ENCODE data around the gene IKBKG.
A peak's percentile ranks its signal among the peaks of the same experiment; 100 is the strongest.
"Not testable (repeated sequence)": the region's sequence is repeated elsewhere in the genome, so short reads cannot be mapped to it uniquely, and the experiment has no call there.

The IKBKG gene

DNA sequence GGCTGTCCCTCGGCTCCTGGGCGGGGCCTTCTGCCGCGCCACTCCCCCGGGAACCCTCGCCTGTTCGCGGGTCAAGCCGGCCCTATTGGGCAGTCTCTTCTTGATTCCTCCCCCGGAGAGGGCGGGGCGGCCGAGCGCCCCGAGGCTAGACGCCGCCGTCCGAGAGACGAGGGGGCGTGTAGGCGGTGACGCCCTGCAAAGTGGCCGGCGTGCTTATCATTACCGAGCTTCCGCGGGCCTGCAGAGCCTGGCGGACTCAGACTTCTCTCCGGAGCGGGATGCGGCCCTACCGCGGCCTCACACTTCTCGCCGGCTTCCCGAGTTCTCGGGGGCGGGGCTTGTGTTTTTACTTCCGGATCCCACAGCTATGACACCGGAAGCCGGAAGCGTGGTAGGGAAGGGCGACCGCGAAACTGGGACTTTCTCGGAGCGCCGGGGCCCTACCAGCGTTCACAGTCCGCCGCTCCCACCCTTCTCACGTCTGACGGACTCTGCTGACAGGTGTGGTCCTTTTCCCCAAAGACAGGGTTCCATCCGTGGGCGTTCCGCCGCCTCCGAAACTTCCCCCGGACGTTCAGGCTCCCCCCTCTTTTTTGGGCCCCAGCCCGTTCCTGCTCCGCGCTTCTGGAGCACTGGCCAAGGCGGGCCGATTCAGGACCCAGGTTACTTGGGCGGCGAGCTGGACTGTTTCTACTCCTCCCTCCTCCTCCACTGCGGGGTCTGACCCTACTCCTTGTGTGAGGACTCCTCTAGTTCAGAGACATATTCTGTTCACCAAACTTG lies at the start of gene IKBKG:
IKBKG (plus strand) TSS at position 376 of the 783 bp plus-strand sequence. CDS start 4,383 bp downstream, outside the sequence.
- peak; percentile 91 for DNase-seq (ENCODE audit: low spot score)

- DNase-seq (ENCODE audit: low spot score), result not testable (repeated sequence)
Measured at GRCh38 chrX:154501423-154501822, 46.0 kb upstream of the IKBKG start.

GRCh38 chrX:154502098-154502497 lies 45.3 kb upstream of the IKBKG start:
- no peak for DNase-seq (ENCODE audit: low spot score)

- DNase-seq (ENCODE audit: low spot score), result no peak
Measured at GRCh38 chrX:154502989-154503388, 44.4 kb upstream of the IKBKG start.

DNA sequence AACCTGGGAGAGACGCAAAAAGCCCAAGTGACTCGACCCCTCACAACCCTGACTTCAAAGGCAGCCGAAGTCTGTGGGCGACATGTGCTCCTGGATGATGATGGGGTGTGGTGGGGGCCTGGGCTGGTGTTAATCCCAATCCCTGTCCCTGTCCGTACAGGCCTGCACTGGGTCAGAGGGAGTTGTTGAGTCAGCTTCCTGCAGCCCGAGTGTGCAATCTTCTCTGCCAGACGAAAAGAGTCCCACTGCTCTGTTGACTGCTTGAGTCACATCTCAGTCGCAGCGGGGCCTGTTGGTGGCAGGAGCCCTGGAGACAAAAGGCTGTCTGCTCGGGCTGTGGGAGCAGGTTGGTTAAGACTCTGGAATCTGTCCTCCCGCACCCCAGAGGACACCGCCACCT lies 41.7 kb upstream of the IKBKG start:
- DNase-seq (ENCODE audit: low spot score), result no peak

DNA sequence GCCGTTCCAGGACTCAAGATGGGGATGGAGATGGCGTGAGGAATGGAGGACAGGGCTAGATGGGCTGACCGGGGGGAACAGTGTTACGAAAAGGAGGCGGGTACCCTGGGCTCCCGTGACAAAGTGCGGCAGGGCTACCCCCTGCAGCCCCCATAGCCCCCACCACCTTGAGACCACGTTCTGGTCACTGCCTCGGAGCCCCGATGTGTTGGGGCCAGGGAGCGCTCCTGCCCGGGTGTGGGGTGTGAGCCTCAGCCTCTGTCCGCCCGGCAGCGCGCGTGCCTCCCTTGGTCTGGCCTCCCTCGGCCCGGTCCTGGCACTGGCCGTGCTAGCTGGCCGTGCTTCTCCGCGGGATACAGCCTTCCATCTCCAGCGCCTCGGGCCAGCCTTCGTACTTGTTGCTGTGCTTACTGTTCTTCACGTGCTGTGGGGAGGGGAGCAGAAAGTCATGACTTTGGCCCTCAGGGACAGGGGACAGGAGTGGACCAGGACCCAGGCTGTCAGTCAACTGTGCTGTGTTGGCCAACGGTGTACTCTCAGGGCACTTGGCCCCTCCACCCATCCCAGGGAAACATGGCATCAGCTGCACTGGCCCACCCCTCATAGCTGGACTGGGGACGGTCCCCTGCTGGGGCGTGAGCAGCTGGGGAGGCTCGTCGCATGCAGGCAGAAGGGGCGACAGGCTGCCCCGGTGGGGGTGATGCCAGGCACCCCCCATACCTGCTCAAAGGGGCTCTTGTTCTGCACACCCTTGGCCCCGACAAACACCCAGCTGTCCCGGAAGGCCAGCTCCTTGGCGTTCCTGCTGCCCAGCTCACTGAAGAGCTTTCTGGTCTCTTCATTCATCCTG lies 40.7 kb upstream of the IKBKG start:
- DNase-seq (ENCODE audit: low spot score), result no peak

DNA sequence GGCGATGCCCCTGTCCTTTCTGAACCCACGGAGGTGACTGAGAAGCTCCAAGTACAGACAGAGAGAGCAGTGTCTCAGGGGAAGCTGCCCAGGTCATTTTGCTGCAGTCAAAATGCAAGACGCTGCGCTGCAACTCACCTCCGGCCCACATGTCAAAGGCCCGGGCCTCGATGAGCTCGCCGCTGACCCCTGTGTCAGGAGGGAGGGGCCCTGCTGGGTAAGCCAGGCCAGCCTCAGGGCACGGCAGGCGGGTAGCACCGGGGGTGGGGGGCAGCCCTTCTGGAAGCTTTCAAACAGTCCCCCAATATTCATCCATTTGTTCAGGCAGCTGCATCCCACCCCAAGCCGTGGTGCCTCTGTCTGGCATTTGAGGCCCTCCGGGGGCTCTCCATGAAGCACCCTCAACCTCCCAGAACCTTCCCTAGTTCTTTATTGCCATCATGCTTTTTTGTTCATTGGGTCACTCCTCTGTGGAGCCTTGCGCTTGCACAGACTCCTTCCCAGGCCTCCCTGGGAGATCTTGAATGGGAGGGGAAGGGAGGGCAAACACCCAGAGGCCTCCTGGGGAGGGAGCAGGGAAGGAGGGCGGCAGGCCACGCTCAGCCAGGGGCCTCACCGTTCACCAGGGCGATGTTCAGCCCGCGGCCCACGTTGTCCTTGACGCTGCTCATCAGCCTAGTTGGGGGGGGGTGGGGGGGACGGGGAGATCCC lies 39.6 kb upstream of the IKBKG start:
- DNase-seq (ENCODE audit: low spot score), result no peak

GRCh38 chrX:154508384-154508745 lies 39.1 kb upstream of the IKBKG start:
- no peak for DNase-seq (ENCODE audit: low spot score)

GRCh38 chrX:154509455-154509854 lies 38.0 kb upstream of the IKBKG start:
- DNase-seq (ENCODE audit: low spot score), result no peak

DNA sequence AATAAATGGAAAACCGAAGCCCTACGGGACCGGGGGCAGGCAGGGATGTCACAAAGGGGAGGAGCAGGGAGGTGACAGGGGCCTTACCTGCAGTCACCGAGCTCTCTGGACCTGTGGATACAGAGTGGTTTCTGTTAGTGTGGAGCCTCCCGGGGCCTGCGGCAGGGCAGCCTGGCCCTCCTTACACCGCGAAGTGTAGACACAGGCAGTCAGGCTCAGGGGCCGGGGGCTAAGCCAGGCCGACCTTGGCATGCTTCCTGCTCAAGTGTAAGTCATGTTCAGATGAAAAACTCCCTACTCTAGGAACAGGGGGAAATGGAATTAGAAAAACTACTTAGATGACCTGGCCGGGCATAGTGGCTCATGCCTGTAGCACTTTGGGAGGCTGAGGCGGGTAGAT lies 35.7 kb upstream of the IKBKG start:
- DNase-seq (ENCODE audit: low spot score), result no peak

DNA sequence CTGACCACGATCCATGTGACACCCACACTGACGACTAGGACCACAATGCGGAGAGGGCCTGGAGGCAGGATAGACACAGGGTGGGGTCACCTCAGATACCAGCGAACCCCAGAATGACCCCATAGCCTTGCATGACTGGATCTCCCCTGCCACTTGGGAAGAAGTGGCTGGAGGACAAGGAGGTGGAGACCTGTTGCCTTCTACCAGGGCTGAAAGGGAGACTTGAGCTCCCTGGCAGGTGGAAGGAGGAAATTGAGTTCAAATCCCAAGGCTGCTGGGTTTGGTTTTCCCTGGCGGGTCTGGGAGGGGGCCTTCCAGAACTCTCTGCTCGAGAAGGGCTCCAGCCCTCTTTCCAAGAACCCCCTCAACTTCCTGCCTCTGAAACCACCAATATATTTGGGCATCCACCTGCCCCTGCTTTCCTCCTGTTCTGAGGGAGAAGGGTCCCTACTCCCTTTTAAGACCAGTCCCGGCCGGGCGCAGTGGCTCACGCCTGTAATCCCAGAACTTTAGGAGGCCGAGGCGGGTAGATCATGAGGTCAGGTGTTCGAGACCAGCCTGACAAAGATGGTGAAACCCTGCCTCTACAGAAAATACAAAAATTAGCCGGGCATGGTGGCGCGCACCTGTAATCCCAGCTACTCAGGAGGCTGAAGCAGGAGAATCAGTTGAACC lies 34.4 kb upstream of the IKBKG start:
- no peak for DNase-seq (ENCODE audit: low spot score)

- DNase-seq (ENCODE audit: low spot score), result no peak
Measured at GRCh38 chrX:154513716-154514115, 33.7 kb upstream of the IKBKG start.

- no peak for DNase-seq (ENCODE audit: low spot score)
Measured at GRCh38 chrX:154515090-154515965, 32.1 kb upstream of the IKBKG start.

- DNase-seq (ENCODE audit: low spot score), result peak; percentile 92
Measured at GRCh38 chrX:154515966-154516655, 31.3 kb upstream of the IKBKG start, which contains the start of gene FAM3A. Gene FAM3A (minus strand): TSS chrX:154516232. CDS start chrX:154515772, 460 bp downstream.

- peak; percentile 69 for DNase-seq (ENCODE audit: low spot score)
Measured at GRCh38 chrX:154516656-154517100, 30.7 kb upstream of the IKBKG start.

GRCh38 chrX:154517101-154517781 lies 30.2 kb upstream of the IKBKG start:
- DNase-seq (ENCODE audit: low spot score), result no peak

DNA sequence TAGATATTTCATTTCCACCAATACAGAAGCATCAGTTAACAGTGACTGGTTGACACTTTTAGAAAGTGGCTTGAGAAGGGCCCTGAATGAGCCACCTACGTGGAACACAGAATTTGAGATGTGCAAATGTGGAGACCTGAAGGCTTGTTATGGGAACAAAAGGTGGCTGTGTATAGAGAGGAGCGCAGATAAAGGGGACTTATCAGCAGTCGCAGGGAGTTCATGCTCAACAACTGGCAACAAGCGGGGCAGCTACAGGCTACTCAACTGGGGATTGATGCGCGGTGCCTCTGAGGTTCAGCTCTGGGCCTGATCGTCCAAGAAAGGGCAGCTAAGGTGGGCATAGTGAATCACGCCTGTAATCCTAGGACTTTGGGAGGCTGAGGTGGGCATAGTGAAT lies 28.0 kb upstream of the IKBKG start:
- DNase-seq (ENCODE audit: low spot score), result no peak

- DNase-seq (ENCODE audit: low spot score), result no peak
Measured at GRCh38 chrX:154525606-154526490, 21.6 kb upstream of the IKBKG start.
